Kidney (tissue), 14 donors: ENCODE results near the gene PHOSPHO1. TPM values are rescaled to one million over a fixed set of nuclear protein-coding genes. Genes with fewer than 3 reads are reported as not detected.

ENCODE experiments used
- DNase-seq, 5 donors: peaks; one replicate each; pipeline ENCODE4 v3.0.0-alpha.2; 2013 to 2020
- FAIRE-seq: peaks from 2 replicates; lab custom pipeline; 2012; peaks lifted over from hg19 to GRCh38; lab: Jason Lieb, UNC
- H3K27ac ChIP-seq, 2 donors: one replicate each; pipeline ENCODE4 v1.7.0; 2013; ENCODE audit warnings: low read depth in 2 of 2, low read length in 2 of 2, inconsistent platforms in 1 of 2
- H3K27me3 ChIP-seq: one replicate; pipeline ENCODE4 v1.7.1; 2013; ENCODE audit warnings: low read length, inconsistent platforms; ENCODE audit not compliant: control insufficient read depth, insufficient read depth
- H3K36me3 ChIP-seq, 3 donors: one replicate each; pipeline versions ENCODE4 v1.7.0 to v1.7.1; 2013; ENCODE audit warnings: low read length in 3 of 3, control low read depth in 1 of 3, inconsistent platforms in 1 of 3; ENCODE audit not compliant: insufficient read depth in 3 of 3, control insufficient read depth in 2 of 3
- H3K4me1 ChIP-seq, 3 donors: one replicate each; pipeline versions ENCODE4 v1.7.0 to v1.7.1; 2013; ENCODE audit warnings: low read length in 3 of 3, inconsistent platforms in 1 of 3, low read depth in 1 of 3; ENCODE audit not compliant: control insufficient read depth in 2 of 3, insufficient read depth in 2 of 3
- H3K4me3 ChIP-seq, 3 donors: one replicate each; pipeline versions ENCODE4 v1.7.0 to v1.8.1; 2013; ENCODE audit warnings: low read length in 3 of 3, control low read depth in 1 of 3, inconsistent platforms in 1 of 3
- H3K9ac ChIP-seq, 3 donors: one replicate each; pipeline versions ENCODE4 v1.7.0 to v1.7.1; 2013; ENCODE audit warnings: low read length in 3 of 3, control low read depth in 1 of 3, inconsistent platforms in 1 of 3
- H3K9me3 ChIP-seq, 3 donors: one replicate each; pipeline versions ENCODE4 v1.7.0 to v1.7.1; 2013; ENCODE audit warnings: low read length in 3 of 3, control low read depth in 1 of 3, inconsistent platforms in 1 of 3; ENCODE audit not compliant: control insufficient read depth in 2 of 3, insufficient read depth in 1 of 3
- CTCF ChIP-seq: IDR thresholded peaks from 3 replicates; pipeline ENCODE4 v1.5.1; 2012; ENCODE audit warnings: mild to moderate bottlenecking, moderate library complexity, borderline replicate concordance; ENCODE audit not compliant: insufficient read depth; ENCODE audit errors: extremely low read depth
- intact Hi-C: fragments of 100-400 bp; cut with DNase I; formaldehyde crosslinking; loops from one replicate; pipeline ENCODE4 v1.11.1; 2022
- polyA plus RNA-seq: library from polyadenylated mRNA; stranded (reverse); fragments of 350-450 nt; fragmentation: Illumina TruSeq; extraction: RNeasy Lipid Tissue Mini Kit (QIAGEN cat#74804); gene quantifications from one replicate; pipeline ENCODE4 v1.2.3, GENCODE V29; 2014; ENCODE audit warnings: low read depth, low replicate concordance; ENCODE audit not compliant: insufficient read depth
- total RNA-seq: library from RNA; stranded (reverse); fragmentation: NEBNext Ultra II Directional; extraction: Animal tissue kit (Norgen Biotek cat#: 25700); gene quantifications from one replicate; pipeline ENCODE4 v1.2.1, GENCODE V29; 2021
- donor health status: control.
- donor health status: control.
- donor health status: control.
- donor health status: control.
- donor health status: control.
- donor health status: DM: yes; HTN: yes; CAD: no.
- donor health status: Normal renal cell carcinoma (clear cell type).

PHOSPHO1 gene
- total and polyA plus RNA-seq, 2 donors from 2014 or later = 0.22 to 1.5 TPM

- FAIRE-seq (no peak), DNase-seq (no peak)
- Histone ChIP-seq H3K9ac (no peak overlapping the region), H3K4me1 (no peaks in the 10 kb centered on the region), H3K36me3 (no peaks in the 10 kb centered on the region), H3K9me3 (no peaks in the 10 kb centered on the region), H3K27me3 (no peaks in the 10 kb centered on the region), H3K4me3 (no peak overlapping the region), H3K27ac (no peak overlapping the region)
- intact Hi-C loops = no loop called here
- no peak for TF ChIP-seq CTCF
Observed at GRCh38 chr17:49200423-49201083, 30.0 kb downstream of the PHOSPHO1 start.

DNA sequence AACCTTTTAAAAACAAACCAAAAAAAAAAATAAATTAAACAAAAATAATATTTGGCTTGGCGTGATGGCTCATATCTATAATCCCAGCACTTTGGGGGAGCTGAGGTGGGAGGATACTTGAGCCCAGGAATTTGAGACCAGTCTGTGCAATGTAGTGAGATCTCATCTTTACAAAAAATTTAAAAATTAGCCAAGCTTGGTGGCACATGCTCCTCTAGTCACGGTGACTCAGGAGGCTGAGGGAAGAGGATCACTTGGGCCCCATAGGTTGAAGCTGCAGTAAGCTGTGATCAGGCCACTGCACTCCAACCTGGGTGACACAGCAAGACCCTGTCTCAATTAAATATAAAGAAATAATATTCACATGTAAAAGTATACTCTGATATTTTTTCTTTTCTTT is 32.4 kb downstream of the PHOSPHO1 start:
- Histone ChIP-seq H3K9me3 (no peaks in the 10 kb centered on the region), H3K36me3 (no peaks in the 10 kb centered on the region), H3K27me3 (no peaks in the 10 kb centered on the region), H3K4me3 (no peak overlapping the region), H3K9ac (no peak overlapping the region), H3K27ac (no peak overlapping the region), H3K4me1 (no peaks in the 10 kb centered on the region)
- no peak for FAIRE-seq
- intact Hi-C loops = no loop called here
- TF ChIP-seq CTCF = no peak
- DNase-seq = no peak

DNA sequence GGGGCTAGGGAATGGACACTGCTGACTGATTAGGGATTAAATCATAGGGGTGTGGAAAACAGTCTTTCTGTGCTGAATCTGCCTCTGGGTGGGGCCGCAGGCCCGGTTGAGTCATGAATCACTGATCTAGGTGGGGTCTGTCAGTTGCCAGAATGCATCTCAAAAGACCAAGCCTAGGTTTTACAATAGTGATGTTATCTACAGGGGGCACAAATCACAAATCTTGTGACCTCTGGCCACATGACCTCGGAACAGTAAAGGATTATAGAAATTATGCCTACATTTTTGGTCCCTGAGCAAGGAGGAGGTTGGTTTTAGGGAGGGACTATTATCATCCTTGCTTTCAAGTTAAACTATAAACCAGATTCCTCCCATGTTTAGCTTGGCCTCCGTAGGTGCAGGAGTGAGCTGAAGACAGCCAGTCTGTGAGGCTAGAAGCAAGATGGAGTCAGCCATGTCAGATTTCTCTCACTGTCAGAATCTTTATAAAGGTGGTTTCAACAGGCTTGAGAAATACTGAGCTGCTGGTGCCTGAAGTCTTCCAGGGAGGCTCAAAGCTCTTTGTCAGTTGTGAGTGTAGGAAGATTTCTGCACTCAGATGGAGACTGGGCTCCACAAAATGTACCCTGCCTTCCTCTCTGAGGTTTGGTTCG is 33.1 kb downstream of the PHOSPHO1 start:
- Histone ChIP-seq H3K4me1 (no peaks in the 10 kb centered on the region), H3K36me3 (no peaks in the 10 kb centered on the region), H3K9me3 (no peaks in the 10 kb centered on the region), H3K4me3 (no peak overlapping the region), H3K27me3 (no peaks in the 10 kb centered on the region), H3K9ac (no peak overlapping the region), H3K27ac (no peak overlapping the region)
- intact Hi-C loops = no loop called here
- no peak for TF ChIP-seq CTCF
- FAIRE-seq (no peak), DNase-seq (no peak)

- Histone ChIP-seq H3K4me3 (no peak overlapping the region), H3K4me1 (no peaks in the 10 kb centered on the region), H3K36me3 (no peaks in the 10 kb centered on the region), H3K27ac (no peak overlapping the region), H3K9ac (no peak overlapping the region), H3K9me3 (no peaks in the 10 kb centered on the region), H3K27me3 (no peaks in the 10 kb centered on the region)
- intact Hi-C loops = no loop called here
- no peak for TF ChIP-seq CTCF
- no peak for DNase-seq
- FAIRE-seq = no peak
Observed at GRCh38 chr17:49196520-49196919, 34.1 kb downstream of the PHOSPHO1 start.
